Smooth muscle cell (in vitro differentiated cells): Measurements from ENCODE around the gene ZNF425. TPM values are rescaled to one million over a fixed set of nuclear protein-coding genes. Genes with fewer than 3 reads are reported as not detected.

Source experiments
- DNase-seq: peaks from one replicate; lab custom pipeline; 2025; ENCODE audit not compliant: unreplicated experiment; lab: John Stamatoyannopoulos, UW
- H2AFZ ChIP-seq: fragments of 200-600 bp; sonication (generic); 2 replicates; pipeline ENCODE4 v1.6.0; 2016; ENCODE audit warnings: antibody characterized with exemption, low read depth, mild to moderate bottlenecking
- H3F3A ChIP-seq: fragments of 200-600 bp; sonication (generic); 2 replicates; pipeline ENCODE4 v1.6.0; 2017; ENCODE audit warnings: antibody characterized with exemption, low read depth
- H3K27ac ChIP-seq: fragments of 200-600 bp; sonication (generic); 2 replicates; pipeline ENCODE4 v1.5.1; 2016; ENCODE audit warnings: low read depth, mild to moderate bottlenecking
- H3K27me3 ChIP-seq: fragments of 200-600 bp; sonication (generic); 2 replicates; pipeline ENCODE4 v1.6.1; 2016; ENCODE audit warnings: low read depth, mild to moderate bottlenecking
- H3K36me3 ChIP-seq: fragments of 200-600 bp; sonication (generic); 2 replicates; pipeline ENCODE4 v1.5.1; 2016; ENCODE audit warnings: low read depth
- H3K4me1 ChIP-seq: fragments of 200-600 bp; sonication (generic); 2 replicates; pipeline ENCODE4 v1.5.1; 2016; ENCODE audit warnings: low read depth
- H3K4me2 ChIP-seq: fragments of 200-600 bp; sonication (generic); 2 replicates; pipeline ENCODE4 v1.6.0; 2016; ENCODE audit warnings: mild to moderate bottlenecking
- H3K4me3 ChIP-seq: fragments of 200-600 bp; sonication (generic); 2 replicates; pipeline ENCODE4 v1.5.1; 2016; ENCODE audit warnings: mild to moderate bottlenecking
- H3K79me2 ChIP-seq: fragments of 200-600 bp; sonication (generic); 2 replicates; pipeline ENCODE4 v1.6.0; 2016; ENCODE audit warnings: low read depth, mild to moderate bottlenecking
- H3K9ac ChIP-seq: fragments of 200-600 bp; sonication (generic); 2 replicates; pipeline ENCODE4 v1.6.0; 2016; ENCODE audit warnings: low read depth
- H3K9me3 ChIP-seq: fragments of 200-600 bp; sonication (generic); replicated peaks from 2 replicates; pipeline ENCODE4 v1.5.1; 2016; ENCODE audit warnings: low read depth
- H4K20me1 ChIP-seq: fragments of 200-600 bp; sonication (generic); 2 replicates; pipeline ENCODE4 v1.6.0; 2016; ENCODE audit warnings: low read depth
- WGBS: methylation state at CpG from one replicate; pipeline ENCODE4 v1.1.7; 2016; ENCODE audit warnings: low lambda C conversion rate; 5-methylcytosine and 5-hydroxymethylcytosine counted together
- polyA plus RNA-seq: library from polyadenylated mRNA; unstranded; fragments of >200 nt; fragmentation: Nextera tagmentation; extraction: Ambion mirVana; gene quantifications from 2 replicates; pipeline ENCODE4 v1.2.1, GENCODE V29; 2016
- total RNA-seq: library from RNA; depleted of rRNA; stranded (reverse); fragments of >200 nt; gene quantifications from 2 replicates; pipeline ENCODE4 v1.2.3, GENCODE V29; 2014
- TF ChIP-seq, protein P1 (sequence below): fragments of 200-600 bp; sonication (generic); IDR thresholded peaks from 2 replicates; pipeline ENCODE4 v1.5.1; 2017; ENCODE audit warnings: borderline replicate concordance, mild to moderate bottlenecking, antibody characterized with exemption; ENCODE audit not compliant: insufficient read depth, poor library complexity, severe bottlenecking

ZNF425 gene
- total and polyA plus RNA-seq, 2 experiments from 2014 or later = 4.3 to 4.5 TPM

- Histone ChIP-seq H3K9me3 (no peaks in the 10 kb centered on the region), H3K9ac (no peak overlapping the region), H2AFZ (no peak overlapping the region), H3K4me1 (no peaks in the 10 kb centered on the region), H3F3A (no peaks in the 10 kb centered on the region), H3K27ac (no peak overlapping the region), H3K27me3 (no peaks in the 10 kb centered on the region), H3K4me3 (no peak overlapping the region), H4K20me1 (no peaks in the 10 kb centered on the region), H3K36me3 (no peaks in the 10 kb centered on the region), H3K4me2 (no peak overlapping the region), H3K79me2 (peaks cover 45% of the 10 kb centered on the region)
- 98% methylated on average over 2 of the region's 2 CpGs for WGBS
- TF ChIP-seq, protein P1, sequence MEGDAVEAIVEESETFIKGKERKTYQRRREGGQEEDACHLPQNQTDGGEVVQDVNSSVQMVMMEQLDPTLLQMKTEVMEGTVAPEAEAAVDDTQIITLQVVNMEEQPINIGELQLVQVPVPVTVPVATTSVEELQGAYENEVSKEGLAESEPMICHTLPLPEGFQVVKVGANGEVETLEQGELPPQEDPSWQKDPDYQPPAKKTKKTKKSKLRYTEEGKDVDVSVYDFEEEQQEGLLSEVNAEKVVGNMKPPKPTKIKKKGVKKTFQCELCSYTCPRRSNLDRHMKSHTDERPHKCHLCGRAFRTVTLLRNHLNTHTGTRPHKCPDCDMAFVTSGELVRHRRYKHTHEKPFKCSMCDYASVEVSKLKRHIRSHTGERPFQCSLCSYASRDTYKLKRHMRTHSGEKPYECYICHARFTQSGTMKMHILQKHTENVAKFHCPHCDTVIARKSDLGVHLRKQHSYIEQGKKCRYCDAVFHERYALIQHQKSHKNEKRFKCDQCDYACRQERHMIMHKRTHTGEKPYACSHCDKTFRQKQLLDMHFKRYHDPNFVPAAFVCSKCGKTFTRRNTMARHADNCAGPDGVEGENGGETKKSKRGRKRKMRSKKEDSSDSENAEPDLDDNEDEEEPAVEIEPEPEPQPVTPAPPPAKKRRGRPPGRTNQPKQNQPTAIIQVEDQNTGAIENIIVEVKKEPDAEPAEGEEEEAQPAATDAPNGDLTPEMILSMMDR = no peak
- DNase-seq = no peak
Observed at GRCh38 chr7:149084407-149084806, 41.7 kb downstream of the ZNF425 start.

GRCh38 chr7:149081914-149082313, 44.2 kb downstream of the ZNF425 start:
- Histone ChIP-seq H3F3A (no peaks in the 10 kb centered on the region), H3K4me3 (no peak overlapping the region), H3K4me2 (no peak overlapping the region), H4K20me1 (no peaks in the 10 kb centered on the region), H3K27me3 (no peaks in the 10 kb centered on the region), H3K9me3 (no peaks in the 10 kb centered on the region), H3K36me3 (no peaks in the 10 kb centered on the region), H2AFZ (no peak overlapping the region), H3K4me1 (no peaks in the 10 kb centered on the region), H3K27ac (no peak overlapping the region), H3K79me2 (peaks cover 23% of the 10 kb centered on the region), H3K9ac (no peak overlapping the region)
- TF ChIP-seq, protein P1 = no peak
- 89% methylated on average over 6 of the region's 6 CpGs for WGBS
- no peak for DNase-seq

DNA sequence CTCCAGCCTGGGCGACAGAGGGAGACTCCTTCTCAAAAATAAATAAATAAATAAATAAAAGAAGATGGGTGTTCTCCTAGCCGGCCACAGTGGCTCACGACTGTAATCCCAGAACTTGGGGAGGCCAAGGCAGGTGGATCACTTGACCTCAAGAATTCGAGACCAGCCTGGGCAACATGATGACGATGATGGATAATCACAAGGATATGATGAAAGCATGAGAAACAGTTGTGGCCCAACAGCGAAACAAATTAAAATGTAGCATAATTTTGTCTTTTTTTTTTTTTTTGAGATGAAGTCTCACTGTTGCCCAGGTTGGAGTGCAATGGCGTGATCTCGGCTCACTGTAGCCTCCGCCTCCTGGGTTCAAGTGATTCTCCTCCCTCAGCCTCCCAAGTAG, 48.5 kb downstream of the ZNF425 start:
- no peak for DNase-seq
- Histone ChIP-seq H3K9me3 (no peaks in the 10 kb centered on the region), H3K79me2 (no peaks in the 10 kb centered on the region), H3K4me1 (no peaks in the 10 kb centered on the region), H3K9ac (no peak overlapping the region), H3F3A (no peaks in the 10 kb centered on the region), H3K4me3 (no peak overlapping the region), H3K36me3 (no peaks in the 10 kb centered on the region), H4K20me1 (no peaks in the 10 kb centered on the region), H3K27ac (no peak overlapping the region), H2AFZ (no peak overlapping the region), H3K27me3 (no peaks in the 10 kb centered on the region), H3K4me2 (no peak overlapping the region)
- WGBS = 93% methylated on average over 9 of the region's 9 CpGs
- TF ChIP-seq, protein P1 = no peak

DNA sequence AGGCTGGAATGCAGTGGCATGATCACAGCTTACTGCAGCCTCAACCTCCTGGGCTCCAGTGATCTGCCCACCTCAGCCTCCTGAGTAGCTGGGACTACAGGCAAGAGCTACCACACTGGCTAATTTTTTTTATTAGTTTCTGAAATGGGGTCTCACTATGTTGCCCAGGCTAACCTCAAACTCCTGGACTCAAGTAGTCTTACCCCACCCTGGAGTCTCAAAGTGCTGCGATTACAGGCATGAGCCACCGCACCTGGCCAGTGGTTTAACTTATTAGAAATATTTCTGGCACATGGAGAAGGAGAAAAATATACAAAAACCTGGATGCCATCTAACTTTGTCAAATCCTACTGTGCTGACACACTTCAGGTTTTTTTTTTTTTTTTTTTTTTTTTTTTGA, 50.8 kb downstream of the ZNF425 start:
- Histone ChIP-seq H3K4me3 (no peak overlapping the region), H3K4me2 (no peak overlapping the region), H3K36me3 (no peaks in the 10 kb centered on the region), H3K79me2 (no peaks in the 10 kb centered on the region), H3K27ac (no peak overlapping the region), H3K9me3 (no peaks in the 10 kb centered on the region), H3F3A (no peaks in the 10 kb centered on the region), H2AFZ (no peak overlapping the region), H3K4me1 (no peaks in the 10 kb centered on the region), H3K27me3 (no peaks in the 10 kb centered on the region), H3K9ac (no peak overlapping the region), H4K20me1 (no peaks in the 10 kb centered on the region)
- no peak for DNase-seq
- 98% methylated on average over 2 of the region's 2 CpGs for WGBS
- TF ChIP-seq, protein P1 = no peak
